Subcutaneous preadipocyte (primary cell): ENCODE data around the gene KRTAP9-4. TPM values are rescaled to one million over a fixed set of nuclear protein-coding genes. Genes with fewer than 3 reads are reported as not detected.

Source experiments
- small RNA-seq: library from RNA; depleted of rRNA; stranded (forward); fragments of <200 nt; gene quantifications from one replicate; pipeline ENCODE3, GENCODE V24; 2012
- total RNA-seq: library from RNA; depleted of rRNA; stranded (reverse); fragments of >200 nt; gene quantifications from 2 replicates; pipeline ENCODE4 v1.2.3, GENCODE V29; 2012

Gene KRTAP9-4, protein sequence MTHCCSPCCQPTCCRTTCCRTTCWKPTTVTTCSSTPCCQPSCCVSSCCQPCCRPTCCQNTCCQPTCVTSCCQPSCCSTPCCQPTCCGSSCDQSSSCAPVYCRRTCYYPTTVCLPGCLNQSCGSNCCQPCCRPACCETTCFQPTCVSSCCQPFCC
- total RNA-seq: not detected in 2 replicates

DNA sequence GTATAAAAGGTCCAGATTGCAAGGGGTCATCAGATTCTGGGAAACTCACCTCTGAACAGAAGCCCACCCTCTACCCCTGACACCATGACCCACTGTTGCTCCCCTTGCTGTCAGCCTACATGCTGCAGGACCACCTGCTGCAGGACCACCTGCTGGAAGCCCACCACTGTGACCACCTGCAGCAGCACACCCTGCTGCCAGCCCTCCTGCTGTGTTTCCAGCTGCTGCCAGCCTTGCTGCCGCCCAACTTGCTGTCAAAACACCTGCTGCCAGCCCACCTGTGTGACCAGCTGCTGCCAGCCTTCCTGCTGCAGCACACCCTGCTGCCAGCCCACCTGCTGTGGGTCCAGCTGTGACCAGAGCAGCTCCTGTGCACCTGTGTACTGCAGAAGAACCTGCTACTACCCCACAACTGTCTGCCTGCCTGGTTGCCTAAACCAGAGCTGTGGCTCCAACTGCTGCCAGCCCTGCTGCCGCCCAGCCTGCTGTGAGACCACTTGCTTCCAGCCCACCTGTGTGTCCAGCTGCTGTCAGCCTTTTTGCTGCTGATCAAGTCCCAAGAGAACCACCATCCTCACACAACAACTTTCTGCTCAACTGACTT lies at the start of gene KRTAP9-4:
KRTAP9-4 (plus strand) TSS at position 51 of the 604 bp plus-strand sequence; CDS start at position 85, 34 bp downstream.

DNA sequence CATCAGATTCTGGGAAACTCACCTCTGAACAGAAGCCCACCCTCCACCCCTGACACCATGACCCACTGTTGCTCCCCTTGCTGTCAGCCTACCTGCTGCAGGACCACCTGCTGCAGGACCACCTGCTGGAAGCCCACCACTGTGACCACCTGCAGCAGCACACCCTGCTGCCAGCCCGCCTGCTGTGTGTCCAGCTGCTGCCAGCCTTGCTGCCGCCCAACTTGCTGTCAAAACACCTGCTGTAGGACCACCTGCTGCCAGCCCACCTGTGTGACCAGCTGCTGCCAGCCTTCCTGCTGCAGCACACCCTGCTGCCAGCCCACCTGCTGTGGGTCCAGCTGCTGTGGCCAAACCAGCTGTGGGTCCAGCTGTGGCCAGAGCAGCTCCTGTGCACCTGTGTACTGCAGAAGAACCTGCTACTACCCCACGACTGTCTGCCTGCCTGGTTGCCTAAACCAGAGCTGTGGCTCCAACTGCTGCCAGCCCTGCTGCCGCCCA lies 22.8 kb upstream of the KRTAP9-4 start, which contains the start of gene KRTAP9-2:
KRTAP9-2 (plus strand) TSS at position 51 of the 498 bp plus-strand sequence; CDS start at position 58, 7 bp downstream.

GRCh38 chr17:41232399-41233105 lies 16.9 kb upstream of the KRTAP9-4 start, which contains the start of gene KRTAP9-3:
TSS of gene KRTAP9-3 (plus strand) at chr17:41232449. CDS start at chr17:41232502, 53 bp downstream.

GRCh38 chr17:41237949-41238437 lies 11.5 kb upstream of the KRTAP9-4 start, which contains the start of gene KRTAP9-8:
TSS of gene KRTAP9-8 (plus strand) at chr17:41237999. CDS start at chr17:41238052, 53 bp downstream.

GRCh38 chr17:41255381-41256290 lies 6.1 kb downstream of the KRTAP9-4 start, which contains the start of gene KRTAP9-9:
TSS of gene KRTAP9-9 (plus strand) at chr17:41255384.

GRCh38 chr17:41265078-41265477 lies 15.6 kb downstream of the KRTAP9-4 start, which contains the start of gene KRTAP9-6:
TSS of gene KRTAP9-6 (plus strand) at chr17:41265378. CDS start at chr17:41265378, 0 bp downstream.

DNA sequence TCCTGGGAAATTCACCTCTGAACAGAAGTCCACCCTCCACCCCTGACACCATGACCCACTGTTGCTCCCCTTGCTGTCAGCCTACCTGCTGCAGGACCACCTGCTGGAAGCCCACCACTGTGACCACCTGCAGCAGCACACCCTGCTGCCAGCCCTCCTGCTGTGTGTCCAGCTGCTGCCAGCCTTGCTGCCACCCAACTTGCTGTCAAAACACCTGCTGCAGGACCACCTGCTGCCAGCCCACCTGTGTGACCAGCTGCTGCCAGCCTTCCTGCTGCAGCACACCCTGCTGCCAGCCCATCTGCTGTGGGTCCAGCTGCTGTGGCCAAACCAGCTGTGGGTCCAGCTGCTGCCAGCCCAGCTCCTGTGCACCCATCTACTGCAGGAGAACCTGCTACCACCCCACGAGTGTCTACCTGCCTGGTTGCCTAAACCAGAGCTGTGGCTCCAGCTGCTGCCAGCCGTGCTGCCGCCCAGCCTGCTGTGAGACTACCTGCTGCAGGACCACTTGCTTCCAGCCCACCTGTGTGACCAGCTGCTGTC lies 26.2 kb downstream of the KRTAP9-4 start, which contains the start of gene KRTAP9-7:
KRTAP9-7 (plus strand) TSS at position 51 of the 543 bp plus-strand sequence; CDS start at position 51, 0 bp downstream.

Small RNA genes within 50 kb of the gene (small RNA-seq; reads per million reads assigned to genes)
- gene KRTAP9-10P: not detected

Other genes with a start within 250 kb of the KRTAP9-4 start
- not detected in 2 replicates for gene KRTAP3-2, start 249.8 kb upstream of the KRTAP9-4 start, total RNA-seq
- gene KRTAP3-1, start 240.6 kb upstream of the KRTAP9-4 start, total RNA-seq: not detected in 2 replicates
- gene KRTAP1-5, start 222.5 kb upstream of the KRTAP9-4 start, total RNA-seq: 1.1 and 1.6 TPM in 2 replicates
- gene KRTAP1-4, start 219.5 kb upstream of the KRTAP9-4 start, total RNA-seq: not detected in 2 replicates
- not detected in 2 replicates for gene KRTAP1-3, start 214.8 kb upstream of the KRTAP9-4 start, total RNA-seq
- gene KRTAP1-1, start 208.2 kb upstream of the KRTAP9-4 start, total RNA-seq: not detected in 2 replicates
- gene KRTAP2-1, start 202.4 kb upstream of the KRTAP9-4 start, total RNA-seq: not detected in 2 replicates
- not detected in 2 replicates for gene KRTAP2-2, start 194.5 kb upstream of the KRTAP9-4 start, total RNA-seq
- gene KRTAP2-3, start 189.6 kb upstream of the KRTAP9-4 start, total RNA-seq: not detected in 2 replicates
- not detected in 2 replicates for gene KRTAP2-4, start 183.8 kb upstream of the KRTAP9-4 start, total RNA-seq
- not detected in 2 replicates for gene KRTAP4-7, start 165.5 kb upstream of the KRTAP9-4 start, total RNA-seq
- not detected in 2 replicates for gene KRTAP4-8, start 151.5 kb upstream of the KRTAP9-4 start, total RNA-seq
- gene KRTAP4-16, start 147.5 kb upstream of the KRTAP9-4 start, total RNA-seq: not detected in 2 replicates
- not detected in 2 replicates for gene KRTAP4-9, start 144.3 kb upstream of the KRTAP9-4 start, total RNA-seq
- not detected in 2 replicates for gene KRTAP4-11, start 131.3 kb upstream of the KRTAP9-4 start, total RNA-seq
- gene KRTAP4-12, start 125.5 kb upstream of the KRTAP9-4 start, total RNA-seq: not detected in 2 replicates
- gene KRTAP4-6, start 109.1 kb upstream of the KRTAP9-4 start, total RNA-seq: not detected in 2 replicates
- not detected in 2 replicates for gene KRTAP4-5, start 99.9 kb upstream of the KRTAP9-4 start, total RNA-seq
- not detected in 2 replicates for gene KRTAP4-4, start 88.9 kb upstream of the KRTAP9-4 start, total RNA-seq
- gene KRTAP4-3, start 81.5 kb upstream of the KRTAP9-4 start, total RNA-seq: not detected in 2 replicates
- not detected in 2 replicates for gene KRTAP4-2, start 71.5 kb upstream of the KRTAP9-4 start, total RNA-seq
- not detected in 2 replicates for gene KRTAP4-1, start 64.8 kb upstream of the KRTAP9-4 start, total RNA-seq
- gene KRTAP9-1, start 59.8 kb upstream of the KRTAP9-4 start, total RNA-seq: not detected in 2 replicates
- gene KRTAP9-2, start 23.0 kb upstream of the KRTAP9-4 start, total RNA-seq: not detected in 2 replicates
- gene KRTAP9-3, start 17.2 kb upstream of the KRTAP9-4 start, total RNA-seq: not detected in 2 replicates
- gene KRTAP9-8, start 11.7 kb upstream of the KRTAP9-4 start, total RNA-seq: not detected in 2 replicates
- gene KRTAP9-9, start 5.7 kb downstream of the KRTAP9-4 start, total RNA-seq: not detected in 2 replicates
- not detected in 2 replicates for gene KRTAP9-6, start 15.7 kb downstream of the KRTAP9-4 start, total RNA-seq
- gene KRTAP9-7, start 26.0 kb downstream of the KRTAP9-4 start, total RNA-seq: not detected in 2 replicates
- not detected in 2 replicates for gene KRTAP29-1, start 53.2 kb downstream of the KRTAP9-4 start, total RNA-seq
- not detected in 2 replicates for gene KRTAP16-1, start 59.6 kb downstream of the KRTAP9-4 start, total RNA-seq
- gene KRTAP17-1, start 66.0 kb downstream of the KRTAP9-4 start, total RNA-seq: not detected in 2 replicates
- gene KRT33A, start 101.1 kb downstream of the KRTAP9-4 start, total RNA-seq: not detected in 2 replicates
- gene KRT33B, start 120.1 kb downstream of the KRTAP9-4 start, total RNA-seq: not detected in 2 replicates
- gene KRT34, start 132.6 kb downstream of the KRTAP9-4 start, total RNA-seq: 0.37 and 0.59 TPM in 2 replicates
- gene KRT31, start 147.9 kb downstream of the KRTAP9-4 start, total RNA-seq: not detected in 2 replicates
- gene KRT37, start 174.9 kb downstream of the KRTAP9-4 start, total RNA-seq: not detected in 2 replicates
- not detected in 2 replicates for gene KRT38, start 191.3 kb downstream of the KRTAP9-4 start, total RNA-seq
- not detected in 2 replicates for gene KRT32, start 217.7 kb downstream of the KRTAP9-4 start, total RNA-seq
- not detected in 2 replicates for gene KRT35, start 231.5 kb downstream of the KRTAP9-4 start, total RNA-seq
- gene KRT36, start 240.2 kb downstream of the KRTAP9-4 start, total RNA-seq: not detected in 2 replicates